A549 (cell line): ENCODE data around the gene MYO6. TPM values are rescaled to one million over a fixed set of nuclear protein-coding genes. Genes with fewer than 3 reads are reported as not detected.

Experiments
- ATAC-seq, 2 experiments: fragments of 200-7000 bp in 1 of 2; fragments of >200 bp in 1 of 2; cut with Nextera tagmentation in 1 of 2; cut with Tn5 transposase in 1 of 2; 3 replicates each; pipeline versions ENCODE4 v1.8.0 to v1.9.1; 2018 to 2020; ENCODE audit warnings: mild to moderate bottlenecking in 1 of 2, moderate library complexity in 1 of 2
- CTCF ChIA-PET: fragments of 300-600 bp; sonication (Branson Sonifier 250); formaldehyde crosslinking; extraction: SDS; loops from one replicate; lab custom pipeline; 2021; ENCODE audit warnings: antibody characterized with exemption, inconsistent platforms; lab: Yijun Ruan, JAX
- POLR2A ChIA-PET: fragments of 350-600 bp; formaldehyde crosslinking; extraction: SDS; loops from one replicate; lab custom pipeline; 2021; ENCODE audit warnings: antibody characterized with exemption, inconsistent platforms; lab: Yijun Ruan, JAX
- DNase-seq, 2 experiments: peaks; one replicate each; pipeline versions ENCODE4 v3.0.0 to v3.0.0-alpha.2; 2011 to 2016; ENCODE audit warnings: low read depth in 1 of 2, low spot score in 1 of 2
- FAIRE-seq: peaks from 2 replicates; lab custom pipeline; 2011; peaks lifted over from hg19 to GRCh38; lab: Jason Lieb, UNC
- H3K27ac ChIP-seq, 2 experiments: fragments of >200 bp; sonication (Bioruptor Twin); formaldehyde crosslinking; 3 replicates each; pipeline ENCODE4 v1.5.1; 2016 to 2017
- H3K4me1 ChIP-seq: fragments of >200 bp; sonication (Bioruptor Twin); formaldehyde crosslinking; 3 replicates; pipeline ENCODE4 v1.6.1; 2016
- H3K4me2 ChIP-seq: fragments of >200 bp; sonication (Bioruptor Twin); formaldehyde crosslinking; 3 replicates; pipeline ENCODE4 v1.6.1; 2016
- H3K4me3 ChIP-seq: fragments of >200 bp; sonication (Bioruptor Twin); formaldehyde crosslinking; 3 replicates; pipeline ENCODE4 v1.5.1; 2016
- H3K9me3 ChIP-seq: fragments of >200 bp; sonication (Bioruptor Twin); formaldehyde crosslinking; 3 replicates; pipeline ENCODE4 v1.6.1; 2016
- CBX2 ChIP-seq: fragments of 200-600 bp; sonication (generic); IDR thresholded peaks from 2 replicates; pipeline ENCODE4 v1.6.1; 2016; ENCODE audit warnings: low read depth, mild to moderate bottlenecking, borderline replicate concordance
- CTCF ChIP-seq: fragments of >200 bp; sonication (Bioruptor Twin); formaldehyde crosslinking; IDR thresholded peaks from 3 replicates; pipeline ENCODE4 v1.5.1; 2016
- EHMT2 ChIP-seq: fragments of 200-600 bp; sonication (generic); IDR thresholded peaks from 2 replicates; pipeline ENCODE4 v1.6.1; 2016; ENCODE audit warnings: antibody characterized with exemption, low read depth, mild to moderate bottlenecking, moderate library complexity
- EP300 ChIP-seq, 2 experiments: fragments of >200 bp; sonication (Bioruptor Twin); formaldehyde crosslinking; IDR thresholded peaks; 2 replicates in 1 of 2; 3 replicates in 1 of 2; pipeline ENCODE4 v1.6.1; 2016 to 2017
- FOSB ChIP-seq: fragments of 250-450 bp; sonication (Bioruptor Pico); IDR thresholded peaks from 2 replicates; pipeline ENCODE4 v1.5.0; 2020; ENCODE audit warnings: mild to moderate bottlenecking, moderate library complexity
- FOSL2 ChIP-seq, 2 experiments: fragments of 450-650 bp in 1 of 2; fragments of >200 bp in 1 of 2; sonication (Bioruptor Twin) in 1 of 2; formaldehyde crosslinking; IDR thresholded peaks; 2 replicates each; pipeline versions ENCODE4 v1.5.0 to v1.6.1; 2016 to 2020; ENCODE audit warnings: mild to moderate bottlenecking in 1 of 2, moderate library complexity in 1 of 2
- GATA3 ChIP-seq: IDR thresholded peaks from 2 replicates; pipeline ENCODE4 v1.6.1; 2012; ENCODE audit warnings: borderline replicate concordance
- HDAC2 ChIP-seq: fragments of 200-600 bp; sonication (generic); IDR thresholded peaks from 2 replicates; pipeline ENCODE4 v1.6.1; 2016
- HES2 ChIP-seq: fragments of >200 bp; sonication (Bioruptor Twin); formaldehyde crosslinking; IDR thresholded peaks from 2 replicates; pipeline ENCODE4 v1.6.1; 2016
- HOXB13 ChIP-seq: fragments of 250-450 bp; sonication (Bioruptor Pico); IDR thresholded peaks from 2 replicates; pipeline ENCODE4 v1.5.0; 2020; ENCODE audit warnings: low read depth, mild to moderate bottlenecking, moderate library complexity
- MAFK ChIP-seq: fragments of 450-650 bp; IDR thresholded peaks from 2 replicates; pipeline ENCODE4 v1.6.1; 2014; ENCODE audit not compliant: partially characterized antibody
- MAX ChIP-seq: IDR thresholded peaks from 2 replicates; pipeline ENCODE4 v1.6.1; 2012
- NFE2L2 ChIP-seq: fragments of 150-350 bp; conservative IDR thresholded peaks from 2 replicates; pipeline ENCODE4 v1.6.1; 2014; ENCODE audit warnings: low read length
- NPAS2 ChIP-seq: fragments of 250-450 bp; sonication (Bioruptor Pico); IDR thresholded peaks from 2 replicates; pipeline ENCODE4 v1.8.0; 2022; ENCODE audit warnings: mild to moderate bottlenecking, moderate library complexity, borderline replicate concordance
- RAD21 ChIP-seq, 2 experiments: fragments of >200 bp in 1 of 2; sonication (Bioruptor Twin) in 1 of 2; formaldehyde crosslinking in 1 of 2; IDR thresholded peaks in 1 of 2; conservative IDR thresholded peaks in 1 of 2; 2 replicates in 1 of 2; 3 replicates in 1 of 2; pipeline ENCODE4 v1.6.1; 2012 to 2018; ENCODE audit warnings: inconsistent platforms in 1 of 2
- RARB ChIP-seq: fragments of 250-450 bp; sonication (Bioruptor Pico); IDR thresholded peaks from 2 replicates; pipeline ENCODE4 v1.8.0; 2021; ENCODE audit warnings: mild to moderate bottlenecking, moderate library complexity
- RCOR1 ChIP-seq: fragments of 150-350 bp; IDR thresholded peaks from 2 replicates; pipeline ENCODE4 v1.6.1; 2014; ENCODE audit warnings: antibody characterized with exemption, low read length, low read depth
- RFX5 ChIP-seq: fragments of 450-650 bp; IDR thresholded peaks from 2 replicates; pipeline ENCODE4 v1.7.1; 2014; ENCODE audit warnings: antibody characterized with exemption, mild to moderate bottlenecking, moderate library complexity
- RNF2 ChIP-seq: fragments of 200-600 bp; sonication (generic); IDR thresholded peaks from 2 replicates; pipeline ENCODE4 v1.6.1; 2016; ENCODE audit warnings: low read depth, mild to moderate bottlenecking, antibody characterized with exemption, moderate library complexity, borderline replicate concordance
- SMC3 ChIP-seq: fragments of >200 bp; sonication (Bioruptor Twin); formaldehyde crosslinking; IDR thresholded peaks from 3 replicates; pipeline ENCODE4 v1.6.1; 2018; ENCODE audit warnings: inconsistent platforms
- SREBF2 ChIP-seq: fragments of 450-650 bp; IDR thresholded peaks from 2 replicates; pipeline ENCODE4 v1.6.1; 2014; ENCODE audit warnings: mild to moderate bottlenecking, moderate library complexity
- TFCP2L1 ChIP-seq: fragments of 250-450 bp; sonication (Bioruptor Pico); IDR thresholded peaks from 2 replicates; pipeline ENCODE4 v1.5.0; 2021; ENCODE audit warnings: mild to moderate bottlenecking
- TP53 ChIP-seq: fragments of 250-450 bp; sonication (Bioruptor Pico); IDR thresholded peaks from 2 replicates; pipeline ENCODE4 v1.5.0; 2021; ENCODE audit warnings: mild to moderate bottlenecking, moderate library complexity
- USF2 ChIP-seq: fragments of 450-650 bp; IDR thresholded peaks from 2 replicates; pipeline ENCODE4 v1.6.1; 2014; ENCODE audit warnings: antibody characterized with exemption
- ZSCAN20 ChIP-seq: fragments of 250-450 bp; sonication (Bioruptor Pico); IDR thresholded peaks from 2 replicates; pipeline ENCODE4 v1.8.0; 2022; ENCODE audit warnings: mild to moderate bottlenecking, moderate library complexity
- WGBS: methylation state at CpG from one replicate; pipeline ENCODE4 v1.1.6; 2017; ENCODE audit errors: missing lambda C conversion rate; 5-methylcytosine and 5-hydroxymethylcytosine counted together
- polyA plus RNA-seq, 4 experiments: library from polyadenylated mRNA; depleted of rRNA in 3 of 4; stranded (reverse); fragments of >200 nt; fragmentation: RNase III in 1 of 4; extraction: RNeasy Plus Mini Kit Qiagen cat#74134 plus additional on column Dnase treatment in 1 of 4; gene quantifications; 2 replicates in 3 of 4; 3 replicates in 1 of 4; pipeline ENCODE4 v1.2.3, GENCODE V29; 2011 to 2017
- TF ChIP-seq, protein P1 (sequence below): IDR thresholded peaks from 2 replicates; pipeline ENCODE4 v1.6.1; 2012; ENCODE audit warnings: low read depth, borderline replicate concordance
- TF ChIP-seq, protein P2 (sequence below): IDR thresholded peaks from 2 replicates; pipeline ENCODE4 v1.6.1; 2012
- TF ChIP-seq, protein P3 (sequence below): fragments of >200 bp; sonication (Bioruptor Twin); formaldehyde crosslinking; IDR thresholded peaks from 3 replicates; pipeline ENCODE4 v1.6.1; 2016

MYO6 gene
- polyA plus RNA-seq, 2 of the 4 experiments (the other 2 are of a cell fraction): 10.8 to 17.3 TPM

DNA sequence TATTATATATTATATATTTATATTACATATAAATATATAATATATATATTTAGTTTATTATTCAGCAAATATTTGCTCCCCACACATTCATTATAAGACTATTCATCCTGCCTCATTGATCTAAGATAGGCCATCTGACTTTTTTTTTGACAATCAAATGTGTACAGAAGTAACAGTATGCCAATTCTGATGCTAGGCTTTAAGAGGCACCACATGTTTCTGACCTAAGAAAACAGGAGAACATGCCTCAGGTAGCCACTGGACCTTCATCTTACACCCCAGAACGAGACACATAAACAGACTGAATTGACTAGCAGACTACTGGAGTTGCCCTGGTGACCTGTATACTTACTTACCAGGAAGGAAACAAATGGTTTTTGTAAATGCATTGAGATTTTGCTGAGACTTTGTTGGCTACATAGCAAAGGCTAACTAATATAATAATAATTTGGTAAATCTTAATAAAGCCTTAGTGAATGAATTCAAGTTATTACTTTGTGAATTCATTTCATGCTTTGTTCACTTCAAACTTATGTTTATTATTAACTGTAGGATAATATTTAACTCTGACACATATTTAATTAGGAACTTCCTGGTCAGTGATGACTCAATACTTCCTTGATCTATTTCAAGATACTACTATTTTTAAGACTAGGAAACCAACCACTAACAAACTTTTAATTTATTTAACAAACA is 13.4 kb upstream of the MYO6 start:
- no peak for FAIRE-seq
- Histone ChIP-seq H3K9me3 (no peaks in the 10 kb centered on the region), H3K4me2 (peak overlapping the region; percentile 67), H3K4me1 (peaks cover 12% of the 10 kb centered on the region), H3K27ac (peak overlapping the region; percentile 66 to 76; a peak in 5 of 6 replicates), H3K4me3 (no peak overlapping the region)
- peak; percentile 24 to 72 for DNase-seq
- WGBS: 0% methylated on average over 1 of the region's 1 CpG
- CTCF ChIA-PET: interaction anchor here (0.6 kb wide), 1 partner anchor 42 kb away, joined by 4 read pairs; no protein-coding TSS in a partner anchor
- TF ChIP-seq FOSL2 (IDR thresholded peaks at IDR 0.05) (no peak), FOSL2 (CRISPR knock-in tag; IDR thresholded peaks at IDR 0.05) (peak; percentile 68), HES2 (no peak)
- ATAC-seq: peak; percentile 56 to 81; a peak in 3 of 6 replicates
- POLR2A ChIA-PET: interaction anchor here (0.6 kb wide), 1 partner anchor 15 kb away, joined by 6 read pairs; no protein-coding TSS in a partner anchor

DNA sequence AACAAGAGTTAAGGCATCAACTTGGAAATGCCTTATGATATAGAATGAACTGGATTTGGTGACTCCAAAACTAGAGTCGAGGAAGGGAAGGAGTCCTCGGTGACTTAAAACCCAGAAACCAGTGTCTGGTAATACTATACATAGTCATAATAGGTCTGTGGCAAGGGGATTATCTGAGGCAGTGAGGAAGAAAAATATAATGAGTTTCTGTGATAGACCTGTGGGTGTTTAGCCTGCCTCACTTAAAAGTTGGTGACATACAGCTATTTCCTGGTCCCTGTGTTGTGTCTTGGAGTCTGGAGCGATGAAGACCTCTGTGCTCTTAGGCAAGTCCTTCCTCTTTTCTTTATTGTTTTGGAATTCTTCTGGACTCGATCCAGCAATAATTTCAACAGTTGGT is 5.1 kb upstream of the MYO6 start:
- POLR2A ChIA-PET: no interaction called here
- no peaks in the 10 kb centered on the region for H3K9me3 ChIP-seq
- ATAC-seq (no peak), FAIRE-seq (no peak), DNase-seq (no peak)
- no peak overlapping the region for H3K27ac ChIP-seq
- 57% methylated on average over 4 of the region's 4 CpGs for WGBS
- H3K4me1 ChIP-seq: 0 out of 3 replicates have a peak, but pooled peaks cover 4% of the 10 kb centered on the region
- TF ChIP-seq FOSB (CRISPR knock-in tag): no peak
- no peak for TF ChIP-seq NPAS2 (CRISPR knock-in tag)
- TF ChIP-seq, protein P1, sequence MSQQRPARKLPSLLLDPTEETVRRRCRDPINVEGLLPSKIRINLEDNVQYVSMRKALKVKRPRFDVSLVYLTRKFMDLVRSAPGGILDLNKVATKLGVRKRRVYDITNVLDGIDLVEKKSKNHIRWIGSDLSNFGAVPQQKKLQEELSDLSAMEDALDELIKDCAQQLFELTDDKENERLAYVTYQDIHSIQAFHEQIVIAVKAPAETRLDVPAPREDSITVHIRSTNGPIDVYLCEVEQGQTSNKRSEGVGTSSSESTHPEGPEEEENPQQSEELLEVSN: no peak
- no peak for TF ChIP-seq RARB
- TF ChIP-seq HES2: no peak
- no peak for TF ChIP-seq CTCF
- TF ChIP-seq SREBF2: no peak
- TF ChIP-seq, protein P2, sequence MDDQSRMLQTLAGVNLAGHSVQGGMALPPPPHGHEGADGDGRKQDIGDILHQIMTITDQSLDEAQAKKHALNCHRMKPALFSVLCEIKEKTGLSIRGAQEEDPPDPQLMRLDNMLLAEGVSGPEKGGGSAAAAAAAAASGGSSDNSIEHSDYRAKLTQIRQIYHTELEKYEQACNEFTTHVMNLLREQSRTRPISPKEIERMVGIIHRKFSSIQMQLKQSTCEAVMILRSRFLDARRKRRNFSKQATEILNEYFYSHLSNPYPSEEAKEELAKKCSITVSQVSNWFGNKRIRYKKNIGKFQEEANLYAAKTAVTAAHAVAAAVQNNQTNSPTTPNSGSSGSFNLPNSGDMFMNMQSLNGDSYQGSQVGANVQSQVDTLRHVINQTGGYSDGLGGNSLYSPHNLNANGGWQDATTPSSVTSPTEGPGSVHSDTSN: no peak
- TF ChIP-seq ZSCAN20 (CRISPR knock-in tag): no peak
- TF ChIP-seq SMC3: no peak
- no peak for TF ChIP-seq EHMT2
- no peak for TF ChIP-seq TFCP2L1 (CRISPR knock-in tag)
- no peak for TF ChIP-seq RFX5
- TF ChIP-seq RAD21 (conservative IDR thresholded peaks at IDR 0.05 in 1 of 2, IDR thresholded peaks at IDR 0.05 in 1 of 2): no peak
- CTCF ChIA-PET: no interaction called here
- no peak overlapping the region for H3K4me3 ChIP-seq
- no peak overlapping the region for H3K4me2 ChIP-seq

DNA sequence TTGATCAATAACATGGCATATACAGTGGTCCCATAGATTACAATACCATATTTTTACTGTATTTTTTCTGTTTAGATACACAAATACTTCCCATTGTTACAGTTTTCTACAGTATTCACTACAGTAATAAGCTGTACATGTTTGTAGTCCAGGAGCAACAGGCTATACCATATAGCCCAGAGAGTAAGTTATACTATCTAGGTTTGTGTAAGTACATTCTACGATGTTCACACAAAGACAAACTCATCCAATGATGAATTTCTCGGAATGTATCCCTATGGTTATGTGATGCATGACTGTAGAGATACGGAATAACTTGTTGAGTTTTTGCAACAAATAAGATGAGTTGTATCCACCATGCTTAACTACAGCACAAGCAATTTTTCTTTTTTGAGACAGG is 3.6 kb upstream of the MYO6 start:
- Histone ChIP-seq H3K4me1 (peaks cover 9% of the 10 kb centered on the region; the same call in 2 of the 3 replicates), H3K4me3 (no peak overlapping the region), H3K27ac (no peak overlapping the region), H3K4me2 (no peak overlapping the region), H3K9me3 (no peaks in the 10 kb centered on the region)
- 80% methylated on average over 3 of the region's 3 CpGs for WGBS
- FAIRE-seq: no peak
- CTCF ChIA-PET: no interaction called here
- POLR2A ChIA-PET: no interaction called here
- no peak for ATAC-seq
- no peak for DNase-seq
- TF ChIP-seq RARB (no peak), SMC3 (no peak), HOXB13 (CRISPR knock-in tag) (no peak), MAFK (no peak), CBX2 (no peak), GATA3 (no peak), NFE2L2 (no peak), TP53 (CRISPR knock-in tag) (no peak), RNF2 (no peak), EP300 (IDR thresholded peaks at IDR 0.05) (no peak), RCOR1 (no peak), MAX (no peak), USF2 (no peak), HDAC2 (no peak)
- TF ChIP-seq, protein P3, sequence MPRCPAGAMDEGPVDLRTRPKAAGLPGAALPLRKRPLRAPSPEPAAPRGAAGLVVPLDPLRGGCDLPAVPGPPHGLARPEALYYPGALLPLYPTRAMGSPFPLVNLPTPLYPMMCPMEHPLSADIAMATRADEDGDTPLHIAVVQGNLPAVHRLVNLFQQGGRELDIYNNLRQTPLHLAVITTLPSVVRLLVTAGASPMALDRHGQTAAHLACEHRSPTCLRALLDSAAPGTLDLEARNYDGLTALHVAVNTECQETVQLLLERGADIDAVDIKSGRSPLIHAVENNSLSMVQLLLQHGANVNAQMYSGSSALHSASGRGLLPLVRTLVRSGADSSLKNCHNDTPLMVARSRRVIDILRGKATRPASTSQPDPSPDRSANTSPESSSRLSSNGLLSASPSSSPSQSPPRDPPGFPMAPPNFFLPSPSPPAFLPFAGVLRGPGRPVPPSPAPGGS: no peak
